IPS DF 4.7 (cell line): ENCODE data around the gene CAMK2B.

ENCODE experiments used
- DNase-seq: peaks from one replicate; pipeline ENCODE4 v3.0.0-alpha.2; 2013; ENCODE audit warnings: low spot score; ENCODE audit errors: extremely low read depth

The CAMK2B gene

DNA sequence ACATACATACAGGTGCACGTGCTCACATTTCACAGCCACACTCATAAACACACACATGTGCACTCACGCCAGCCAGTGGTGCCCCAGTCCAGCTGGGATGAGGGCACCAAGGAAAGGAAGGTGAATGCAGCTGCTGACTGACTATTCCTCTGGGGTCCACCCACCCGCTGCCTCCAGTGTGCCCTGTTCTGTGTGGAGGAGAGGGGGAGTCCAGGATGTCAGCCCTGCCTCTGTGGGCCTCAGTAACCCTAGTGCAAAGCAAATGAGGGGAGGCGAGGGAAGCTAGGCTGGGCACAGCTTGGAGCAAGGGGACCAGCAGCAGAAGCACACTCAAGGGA lies 67.0 kb downstream of the CAMK2B start:
- no peak for DNase-seq

DNA sequence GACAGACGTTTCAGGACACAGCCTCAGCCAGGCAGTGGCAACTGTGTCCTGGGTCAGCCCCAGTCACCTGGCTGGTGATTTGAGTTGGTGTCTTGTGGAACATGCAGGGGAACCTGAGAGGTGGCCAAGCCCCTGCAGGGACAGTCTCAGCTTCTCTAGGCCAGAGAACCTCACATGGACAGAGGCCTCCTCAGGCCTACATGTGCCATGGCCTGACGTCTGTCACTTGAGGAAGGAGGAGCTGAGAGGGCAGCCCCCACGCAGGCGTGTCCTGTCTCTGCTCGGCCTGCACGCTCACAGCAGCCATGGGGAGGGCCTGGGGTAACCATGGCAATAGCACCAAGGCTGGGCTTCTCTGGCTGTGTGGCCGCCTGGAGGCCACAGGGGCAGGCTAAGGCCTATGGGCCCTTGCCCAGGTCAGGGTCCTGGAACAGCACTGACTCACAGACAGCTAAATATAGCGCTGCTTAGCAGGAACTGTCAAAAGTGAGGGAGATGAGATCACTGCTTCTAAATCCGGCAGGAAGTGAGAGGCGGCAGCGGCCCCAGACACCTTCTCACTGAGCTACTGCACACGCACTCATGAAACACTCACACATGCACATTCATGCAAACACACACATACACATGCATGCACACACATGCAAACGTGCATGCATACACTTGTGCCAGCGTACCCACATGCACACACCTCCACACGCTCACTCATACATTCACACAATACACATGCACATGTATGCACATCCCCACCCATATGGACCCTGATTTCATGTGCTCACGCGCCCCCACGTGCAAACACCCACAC lies 67.6 kb downstream of the CAMK2B start:
- DNase-seq = no peak

DNA sequence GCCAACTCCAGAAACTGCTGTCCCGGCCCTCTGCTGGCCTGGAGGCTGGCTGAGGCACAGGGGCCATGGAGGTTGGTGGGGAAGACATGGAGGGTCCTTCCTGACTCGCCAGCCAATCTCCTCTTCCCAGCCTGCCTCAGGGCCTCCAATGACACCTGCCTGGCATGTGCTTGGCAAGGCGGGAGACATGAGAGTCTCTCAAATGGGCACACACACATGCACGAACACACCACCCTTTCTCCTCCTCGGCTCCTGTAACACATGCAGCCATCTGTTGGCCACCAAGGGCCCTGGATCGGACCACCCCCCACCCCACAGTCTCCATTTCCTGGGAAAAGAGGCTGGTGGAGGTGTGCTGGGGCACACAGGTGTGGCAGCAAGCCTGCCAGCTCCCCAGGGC lies 68.2 kb downstream of the CAMK2B start:
- no peak for DNase-seq

DNA sequence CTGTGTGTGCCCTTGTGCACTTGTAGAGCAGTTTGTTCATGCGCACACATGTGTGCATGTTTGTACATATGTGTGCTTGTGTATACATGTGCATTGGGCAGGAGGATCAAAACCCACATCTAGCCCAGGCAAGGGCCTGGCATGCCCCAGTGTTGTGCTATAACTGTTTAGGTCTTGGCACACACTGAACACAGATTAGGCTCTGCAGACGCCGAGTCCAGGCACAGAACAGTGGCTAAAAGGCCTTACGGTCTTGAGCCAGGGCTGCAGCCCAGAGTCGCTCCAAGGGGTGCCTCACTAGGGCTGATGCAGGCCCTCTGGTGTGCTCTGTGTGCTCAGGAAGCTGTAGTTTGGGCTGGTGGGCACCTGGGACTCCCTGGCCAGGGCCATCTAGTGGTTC lies 68.9 kb downstream of the CAMK2B start:
- DNase-seq = no peak

DNA sequence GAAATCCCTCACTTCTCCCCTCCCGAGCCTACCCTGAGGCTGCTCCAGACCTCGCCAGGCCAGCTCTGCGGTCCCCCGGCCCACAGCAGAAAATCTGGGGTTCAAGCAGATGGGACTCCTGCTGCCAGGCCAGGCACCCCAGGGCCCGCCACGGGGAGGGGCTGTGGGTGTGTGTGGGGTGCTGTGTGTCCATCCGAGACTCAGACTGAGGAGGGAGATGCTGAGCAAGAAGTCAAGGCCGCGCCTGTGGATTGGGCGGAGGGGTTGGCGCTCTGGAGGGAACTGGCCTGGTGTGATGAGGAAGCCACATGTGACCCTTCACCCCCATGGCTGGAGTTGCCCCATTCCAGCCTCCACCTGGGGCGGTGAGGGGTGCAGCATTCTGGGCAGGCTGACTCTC lies 73.5 kb downstream of the CAMK2B start:
- no peak for DNase-seq

DNA sequence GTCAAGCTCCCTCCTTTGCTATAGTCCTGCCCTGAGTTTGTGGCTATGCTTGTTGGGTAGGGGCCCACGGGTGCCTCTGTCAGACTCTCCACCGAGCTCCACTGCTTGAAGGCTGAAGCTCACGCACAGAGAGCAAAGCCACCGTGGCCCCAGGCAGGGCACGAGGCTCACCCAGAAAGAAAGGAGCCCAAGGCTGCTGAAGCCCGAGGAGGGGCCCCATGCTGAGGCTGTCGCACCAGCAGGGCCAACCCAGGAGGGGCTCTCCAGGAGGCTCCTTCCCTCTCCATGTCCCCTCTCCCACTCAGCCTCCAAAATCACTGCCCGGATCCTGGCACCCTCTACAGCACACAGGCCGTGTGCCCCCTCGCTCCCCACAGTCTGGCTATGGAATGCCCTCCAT lies 74.1 kb downstream of the CAMK2B start:
- DNase-seq = no peak

DNA sequence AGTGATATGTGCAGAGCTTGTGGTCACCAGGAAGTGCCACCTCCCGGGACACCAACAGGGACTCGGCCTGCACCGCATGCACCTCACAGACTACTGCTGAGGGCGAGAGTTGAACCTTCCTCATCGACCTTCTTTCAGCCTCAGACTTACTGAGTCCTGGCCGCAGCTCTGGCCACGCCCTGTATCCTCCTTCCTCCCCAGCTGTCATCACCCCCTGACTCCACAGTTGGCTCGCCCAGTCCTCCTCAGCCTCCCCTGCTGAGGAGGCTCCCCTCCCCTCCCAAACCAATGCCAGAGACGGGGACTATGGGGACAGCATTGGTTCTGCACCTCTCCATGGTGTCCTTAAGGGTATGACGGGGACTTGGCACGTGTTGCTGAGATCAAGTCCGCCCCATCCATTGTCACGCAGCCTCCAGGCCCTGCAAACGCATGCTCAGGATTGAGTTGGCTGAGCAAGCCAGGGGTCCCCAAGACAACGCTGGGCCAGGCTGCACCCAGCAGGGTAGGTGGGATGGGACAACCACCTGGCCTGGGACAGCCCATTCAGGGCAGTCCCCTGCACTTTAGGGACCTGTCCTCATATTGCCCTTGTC lies 75.7 kb downstream of the CAMK2B start:
- no peak for DNase-seq

DNA sequence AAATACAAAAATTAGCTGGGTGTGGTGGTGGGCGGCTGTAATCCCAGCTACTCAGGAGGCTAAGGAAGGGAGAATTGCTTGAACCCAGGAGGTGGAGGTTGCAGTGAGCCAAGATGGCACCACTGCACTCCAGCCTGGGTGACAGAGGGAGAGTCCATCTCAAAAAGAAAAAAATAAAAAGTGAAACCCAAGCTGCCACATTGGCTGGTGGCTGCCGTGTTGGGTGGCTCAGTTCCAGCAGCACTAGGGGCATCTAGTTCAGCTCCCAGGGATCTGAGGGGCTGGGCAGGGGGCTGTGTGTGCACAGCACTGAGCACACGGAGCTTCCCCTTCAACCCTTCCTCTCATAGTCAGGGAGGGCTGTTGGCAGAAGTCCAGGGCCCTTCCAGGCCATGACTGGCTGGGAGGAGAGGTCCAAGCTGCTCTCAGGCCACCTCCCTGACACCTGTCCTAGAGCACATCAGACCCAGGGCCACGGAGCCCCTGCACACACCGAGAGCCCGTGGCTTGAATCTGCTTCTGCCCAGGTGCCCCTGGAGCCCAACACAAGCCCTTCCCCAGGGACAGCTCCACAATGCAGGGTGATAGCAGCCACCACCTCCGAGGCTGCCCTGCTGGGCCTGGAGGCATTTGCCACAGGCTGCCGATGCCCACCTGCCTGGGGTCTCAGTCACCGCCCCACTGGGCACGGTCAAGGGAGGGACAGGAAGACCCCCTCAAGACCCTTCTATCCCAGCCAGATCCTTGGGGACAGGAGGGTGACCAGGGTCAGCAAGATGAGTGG lies 77.3 kb downstream of the CAMK2B start:
- no peak for DNase-seq

DNA sequence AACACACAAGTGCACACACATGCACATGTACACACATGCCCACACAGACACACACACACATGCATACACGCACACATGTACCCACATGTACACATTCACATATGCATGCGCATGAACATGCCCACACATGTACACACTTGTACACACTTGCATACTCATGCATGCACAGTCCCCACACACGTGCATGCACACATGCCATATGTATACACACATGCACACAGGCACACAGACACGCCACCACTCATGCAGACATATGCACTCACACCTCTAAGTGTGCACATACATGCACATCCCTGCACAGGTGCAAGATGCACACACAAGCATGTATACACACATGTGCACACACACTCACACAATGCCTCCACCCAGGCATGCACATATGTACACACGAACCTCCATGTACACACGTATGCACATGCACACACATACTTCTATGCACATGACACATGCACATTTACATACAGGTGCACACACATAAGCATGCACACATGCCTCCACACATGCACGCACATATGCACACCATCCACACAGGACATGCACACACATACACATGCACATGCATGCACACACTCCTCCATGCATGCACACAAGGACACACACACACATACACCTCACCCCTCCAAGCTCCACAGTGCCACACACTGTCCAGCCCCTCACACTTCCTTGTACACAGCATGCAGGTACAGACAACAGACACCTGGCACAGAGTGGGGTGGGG lies 78.8 kb downstream of the CAMK2B start:
- DNase-seq = no peak

DNA sequence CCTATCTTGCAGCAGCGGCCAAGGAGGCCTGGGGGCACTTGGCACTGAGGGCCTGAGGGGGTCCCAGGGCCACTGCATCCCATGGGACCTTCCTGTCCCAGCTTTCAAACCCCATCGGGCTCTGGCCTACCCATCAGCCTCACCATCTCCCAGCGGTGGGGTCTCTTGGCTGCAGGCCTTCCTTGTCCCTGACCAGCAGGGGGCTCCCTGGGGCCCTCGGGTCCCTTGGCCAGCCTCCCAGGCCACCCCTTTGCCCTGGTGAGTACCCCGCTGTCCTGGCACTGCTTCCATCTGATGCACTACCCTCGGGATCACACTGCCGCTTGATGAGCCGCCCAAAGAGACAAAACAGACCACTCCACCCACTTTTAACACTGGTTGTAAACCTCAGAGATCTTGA lies 81.1 kb downstream of the CAMK2B start:
- no peak for DNase-seq

DNA sequence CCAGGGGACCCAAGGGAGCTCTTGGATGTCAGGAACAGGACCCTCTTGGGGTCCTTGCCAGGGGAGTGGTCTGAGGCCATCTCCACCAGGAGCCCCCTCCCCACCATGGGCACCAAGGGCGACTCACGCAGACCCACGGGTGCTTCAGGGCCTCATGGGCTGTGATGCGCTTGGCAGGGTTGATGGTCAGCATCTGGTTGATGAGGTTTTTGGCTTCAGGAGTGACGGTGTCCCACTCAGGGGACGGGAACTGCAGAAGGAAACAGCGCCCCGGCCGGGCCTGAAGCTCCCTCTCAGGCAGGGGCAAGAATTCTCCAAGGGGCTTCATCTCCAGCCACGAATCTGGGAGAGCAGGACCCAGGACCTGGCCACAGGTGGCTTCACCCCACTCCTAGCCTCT lies 83.3 kb downstream of the CAMK2B start:
- DNase-seq = no peak

DNA sequence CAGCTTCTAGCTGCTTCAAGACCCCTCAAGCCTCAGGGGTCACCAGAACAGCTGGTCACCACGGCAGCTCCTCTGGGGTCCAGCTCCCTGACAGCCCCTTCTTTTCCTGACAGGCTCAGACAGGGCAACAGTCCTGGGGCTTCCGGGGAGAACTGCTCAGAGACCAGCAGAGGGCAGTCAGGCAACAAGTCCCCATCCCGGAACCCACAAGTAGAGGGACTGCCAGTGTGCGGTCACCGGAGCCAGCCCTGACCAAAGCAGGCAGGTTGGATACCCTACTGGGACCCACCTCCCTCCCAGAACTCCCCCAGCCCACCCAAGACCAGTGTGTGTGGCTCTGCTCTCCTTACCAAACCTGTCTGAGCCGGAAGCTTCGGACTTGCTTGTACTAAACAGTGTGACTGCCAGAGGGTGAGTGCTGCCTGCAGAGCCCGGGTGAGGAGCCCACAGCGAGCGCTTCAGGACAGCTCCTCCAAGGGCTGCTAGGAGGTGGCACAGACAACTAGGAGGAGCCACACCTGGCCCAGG lies 84.3 kb downstream of the CAMK2B start:
- peak; percentile 41 for DNase-seq

DNA sequence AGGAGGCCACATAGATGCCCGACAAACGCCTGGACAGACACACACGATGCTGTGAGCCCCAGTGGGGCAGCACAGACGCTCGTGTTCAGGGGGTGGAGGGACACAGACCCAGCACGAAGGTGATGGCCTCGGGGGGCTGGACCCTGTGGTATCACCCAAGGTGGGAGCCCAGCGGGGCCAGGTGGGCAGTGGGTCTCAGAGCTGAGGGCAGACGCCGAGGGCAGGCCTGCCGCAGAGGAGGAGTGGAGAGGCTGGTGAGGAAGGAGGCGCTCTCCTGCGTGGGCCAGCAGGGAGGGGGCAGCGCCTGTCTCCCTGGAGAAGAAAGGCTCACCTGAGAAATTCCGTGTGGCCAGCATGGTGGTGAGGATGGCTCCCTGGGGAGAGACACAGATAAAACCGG lies 85.0 kb downstream of the CAMK2B start:
- DNase-seq = no peak

DNA sequence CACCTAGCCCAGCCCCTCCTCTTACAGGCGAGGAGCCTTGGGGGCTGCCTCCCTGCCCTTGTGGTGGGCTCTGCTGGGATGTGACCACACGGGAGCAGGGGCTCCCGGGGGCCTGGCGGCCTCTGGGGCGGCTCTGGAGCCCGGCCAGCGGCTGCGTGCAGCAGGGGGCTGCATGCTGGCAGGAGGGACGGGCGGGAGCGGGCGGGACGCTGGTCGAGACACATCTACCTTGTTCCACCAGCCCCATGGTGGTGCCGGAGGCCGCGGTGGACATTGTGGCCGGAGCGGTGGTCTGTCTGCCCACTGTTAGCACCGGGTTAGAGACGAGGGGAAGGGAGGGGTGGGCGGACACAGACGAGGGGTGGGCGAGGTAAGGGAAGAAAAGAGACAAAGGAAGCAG lies 86.0 kb downstream of the CAMK2B start:
- no peak for DNase-seq

DNA sequence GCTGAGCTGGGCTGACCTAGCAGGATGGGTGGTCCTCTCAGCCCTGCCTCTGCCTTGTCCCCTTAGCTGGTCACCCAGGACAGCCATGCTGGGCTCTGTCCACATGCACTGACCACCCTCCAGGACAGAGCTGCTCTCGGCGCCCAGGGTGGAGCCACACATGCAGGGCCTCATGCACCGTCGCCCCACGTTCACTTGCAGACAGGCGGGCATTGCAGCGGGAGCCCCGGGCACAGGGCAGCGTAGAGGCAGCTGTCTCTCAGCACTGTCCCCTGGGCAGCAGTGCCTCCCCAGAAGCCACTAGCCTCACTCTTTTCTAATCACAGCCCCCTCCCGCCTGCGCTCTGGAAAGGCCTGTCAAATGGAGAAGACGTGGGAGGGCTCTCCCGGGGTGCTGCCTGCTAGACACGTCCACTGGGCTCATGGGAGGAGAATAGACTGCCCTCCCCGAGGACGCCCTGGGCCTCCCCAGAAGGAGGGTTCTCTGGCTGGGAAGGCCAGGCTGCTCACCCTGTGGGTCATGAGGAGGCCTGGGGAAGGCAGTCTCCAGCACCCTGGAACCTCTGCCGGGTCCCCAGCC lies 87.2 kb downstream of the CAMK2B start:
- DNase-seq = no peak

DNA sequence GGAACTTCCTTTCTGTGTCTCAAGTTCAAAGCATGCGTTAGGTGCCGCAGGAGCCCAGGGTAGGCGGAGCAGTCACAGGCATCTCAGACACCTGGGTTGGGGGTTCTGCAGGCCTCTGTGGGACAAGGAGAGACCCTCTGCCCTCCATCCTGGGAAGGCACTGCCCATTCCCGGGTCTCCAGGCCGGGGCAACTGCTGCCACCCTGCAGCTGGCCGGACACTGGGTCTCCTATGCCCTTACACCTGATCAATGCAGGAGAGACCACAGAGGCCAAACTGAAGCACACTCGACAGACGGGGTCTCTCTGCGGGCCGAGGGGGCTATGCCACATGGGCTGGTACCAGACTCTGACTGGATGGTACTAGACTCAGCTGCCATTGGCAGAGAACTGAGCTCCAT lies 87.7 kb downstream of the CAMK2B start:
- DNase-seq = no peak

DNA sequence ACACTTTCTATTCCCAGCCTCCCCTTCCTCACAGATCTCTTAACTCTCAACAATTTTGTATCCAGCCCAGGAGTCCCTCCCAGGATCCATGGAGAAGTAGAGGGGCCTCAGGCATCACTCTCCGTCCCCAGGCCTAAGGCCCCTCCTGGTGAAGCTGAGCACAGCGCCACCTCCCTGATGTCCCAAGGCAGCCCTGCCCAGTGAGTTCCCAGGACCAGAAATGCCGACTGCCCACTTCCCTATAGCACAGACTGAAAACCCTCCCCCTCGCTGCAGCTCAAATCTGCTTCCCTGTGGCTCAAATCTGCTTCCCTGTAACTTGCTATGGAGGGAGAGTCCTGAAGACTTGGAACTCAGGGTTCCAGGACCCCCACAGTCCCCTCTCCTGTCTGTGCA lies 89.1 kb downstream of the CAMK2B start:
- no peak for DNase-seq

DNA sequence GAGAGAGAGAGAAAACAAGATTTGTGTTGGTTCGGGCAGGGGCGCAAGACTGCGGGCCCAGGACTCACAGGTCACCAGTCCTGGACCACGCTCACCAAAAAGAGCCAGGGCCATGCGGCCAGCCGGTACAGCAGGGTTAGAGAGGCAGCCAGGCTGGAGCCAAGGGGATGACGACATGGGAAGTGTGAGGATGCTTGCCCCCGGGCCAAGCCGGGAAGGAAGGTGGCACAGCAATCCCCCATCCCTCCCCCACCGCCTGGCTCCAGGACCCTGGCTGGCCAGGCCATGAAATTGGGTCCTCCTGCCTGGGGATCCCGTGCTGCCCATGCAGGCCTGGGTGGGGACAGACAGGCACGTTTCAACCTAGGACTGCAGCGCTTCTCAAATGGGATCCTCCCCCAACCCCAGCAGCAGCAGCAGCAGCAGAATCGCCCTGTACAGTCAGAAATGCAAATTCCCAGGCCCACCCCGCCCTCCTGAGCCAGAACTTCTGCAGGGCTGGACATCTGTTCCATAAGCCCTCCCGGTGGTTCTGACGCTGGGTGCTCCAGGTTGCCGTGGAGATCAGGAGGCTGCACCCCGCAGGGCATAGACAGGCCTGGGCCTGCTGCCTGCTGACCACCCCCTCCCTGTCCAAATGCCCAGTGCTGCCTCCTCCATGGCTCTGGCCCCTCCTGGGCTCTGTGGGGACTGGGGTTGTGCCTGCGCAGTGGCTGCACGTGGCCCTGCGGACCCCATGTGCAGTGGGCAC lies 89.6 kb downstream of the CAMK2B start:
- no peak for DNase-seq

DNA sequence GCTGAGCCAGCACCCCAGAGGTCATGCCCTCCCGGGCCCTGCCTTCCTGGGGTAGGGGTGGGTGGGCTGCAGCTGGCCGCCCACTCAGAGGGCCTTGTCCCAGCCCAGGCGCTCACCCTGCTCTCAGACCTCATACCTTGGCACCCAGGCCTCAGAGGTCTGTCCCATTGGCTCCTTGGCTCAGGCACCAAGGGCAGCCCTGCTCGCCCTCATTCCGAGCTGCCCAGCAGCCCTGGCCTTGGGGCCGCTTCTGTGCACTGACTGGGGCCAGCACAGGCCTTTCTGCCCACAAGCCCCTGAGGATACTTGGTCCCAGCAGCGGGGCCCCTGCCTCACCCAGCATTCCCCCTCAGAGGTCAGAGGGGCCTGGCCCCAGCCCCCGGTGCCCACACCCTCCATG lies 90.3 kb downstream of the CAMK2B start:
- no peak for DNase-seq

DNA sequence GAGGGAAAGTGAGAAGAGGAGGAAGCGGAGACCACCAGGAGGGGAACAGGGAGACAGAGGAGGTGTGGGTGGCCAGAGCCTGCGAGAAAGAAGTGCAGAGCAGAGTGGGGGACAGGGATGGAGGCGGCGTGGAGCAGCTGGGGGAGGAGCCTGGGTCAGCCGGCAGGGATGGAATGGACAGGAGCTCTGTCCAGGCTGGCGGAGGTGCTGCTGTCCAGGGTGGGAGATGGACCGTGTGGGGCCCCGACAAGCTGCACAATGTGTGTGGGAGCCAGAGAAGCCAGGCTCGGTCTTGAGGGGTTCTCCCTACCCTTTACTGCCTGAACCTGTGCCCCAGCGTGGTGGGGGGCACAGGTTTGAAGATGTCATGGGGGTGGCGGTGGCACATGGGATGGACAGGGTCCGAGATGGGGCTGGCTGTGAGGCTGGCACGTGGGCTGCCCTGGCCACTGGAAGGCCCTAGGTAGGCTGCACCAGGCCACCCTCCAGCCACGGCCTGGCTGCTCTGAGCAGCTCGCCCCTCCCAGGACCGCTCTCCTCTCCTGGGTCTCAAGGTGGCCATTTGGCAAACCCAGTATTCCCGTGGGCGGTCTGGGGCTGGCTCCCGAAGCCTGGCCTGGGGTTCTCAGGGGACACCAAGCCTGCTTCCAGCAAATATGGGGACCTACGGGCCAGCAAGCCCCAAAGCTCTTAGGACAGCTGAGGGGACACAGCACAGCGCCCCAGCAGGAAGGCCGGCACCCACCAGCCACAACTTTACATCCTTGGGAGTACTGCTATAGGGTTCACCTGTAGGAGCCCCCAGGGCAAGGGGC lies 92.3 kb downstream of the CAMK2B start:
- no peak for DNase-seq
